Parathyroid adenoma (tissue), 2 donors: Measurements from ENCODE around the gene RNF13.
"Not testable (repeated sequence)": the region's sequence is repeated elsewhere in the genome, so short reads cannot be mapped to it uniquely, and the experiment has no call there.

Experiments
- H2AFZ ChIP-seq: fragments of 300-600 bp; sonication (generic); one replicate; pipeline ENCODE4 v1.7.0; 2017; ENCODE audit warnings: antibody characterized with exemption, mild to moderate bottlenecking
- H3K27ac ChIP-seq: fragments of 300-600 bp; sonication (generic); one replicate; pipeline ENCODE4 v1.7.0; 2017
- H3K27me3 ChIP-seq: fragments of 300-600 bp; sonication (generic); one replicate; pipeline ENCODE4 v1.7.0; 2017; ENCODE audit warnings: low read length; ENCODE audit not compliant: control insufficient read depth, insufficient read depth
- H3K36me3 ChIP-seq: fragments of 300-600 bp; sonication (generic); one replicate; pipeline ENCODE4 v1.7.0; 2017; ENCODE audit warnings: low read length; ENCODE audit not compliant: control insufficient read depth, insufficient read depth
- H3K4me1 ChIP-seq: fragments of 300-600 bp; sonication (generic); one replicate; pipeline ENCODE4 v1.7.0; 2017; ENCODE audit warnings: control low read depth
- H3K4me2 ChIP-seq: fragments of 300-600 bp; sonication (generic); one replicate; pipeline ENCODE4 v1.7.0; 2017; ENCODE audit warnings: low read length
- H3K4me3 ChIP-seq: fragments of 300-600 bp; sonication (generic); one replicate; pipeline ENCODE4 v1.7.0; 2017; ENCODE audit warnings: low read depth, low read length
- H3K79me2 ChIP-seq: fragments of 300-600 bp; sonication (generic); one replicate; pipeline ENCODE4 v1.7.0; 2017; ENCODE audit warnings: control low read depth
- H3K9ac ChIP-seq: fragments of 300-600 bp; sonication (generic); one replicate; pipeline ENCODE4 v1.7.0; 2017; ENCODE audit warnings: mild to moderate bottlenecking
- H3K9me3 ChIP-seq: fragments of 300-600 bp; sonication (generic); one replicate; pipeline ENCODE4 v1.7.0; 2017; ENCODE audit warnings: low read length; ENCODE audit not compliant: control insufficient read depth
- CTCF ChIP-seq: fragments of 300-600 bp; sonication (generic); IDR thresholded peaks from one replicate; pipeline ENCODE4 v1.7.0; 2017; ENCODE audit warnings: antibody characterized with exemption, mild to moderate bottlenecking
- donor health status: primary hyperparathyroidism.

The RNF13 gene

GRCh38 chr3:149883134-149883533 lies 70.1 kb downstream of the RNF13 start:
- no peaks in the 10 kb centered on the region for H3K9me3 ChIP-seq
- H3K9ac ChIP-seq: no peak overlapping the region
- no peak overlapping the region for H3K4me3 ChIP-seq
- H2AFZ ChIP-seq: no peak overlapping the region
- no peaks in the 10 kb centered on the region for H3K36me3 ChIP-seq
- H3K27ac ChIP-seq: no peak overlapping the region
- no peak for TF ChIP-seq CTCF
- H3K79me2 ChIP-seq: peaks cover 5% of the 10 kb centered on the region
- H3K4me2 ChIP-seq: no peak overlapping the region
- no peaks in the 10 kb centered on the region for H3K27me3 ChIP-seq
- H3K4me1 ChIP-seq: peaks cover 3% of the 10 kb centered on the region

- H3K36me3 ChIP-seq, H3K4me1 ChIP-seq, H3K27me3 ChIP-seq, H2AFZ ChIP-seq, H3K27ac ChIP-seq, H3K9me3 ChIP-seq, H3K79me2 ChIP-seq, H3K9ac ChIP-seq, H3K4me3 ChIP-seq, H3K4me2 ChIP-seq: not testable (repeated sequence)
Observed at GRCh38 chr3:149883860-149884259, 70.8 kb downstream of the RNF13 start.

GRCh38 chr3:149884848-149885247 lies 71.8 kb downstream of the RNF13 start:
- H3K36me3 ChIP-seq, H3K9me3 ChIP-seq, H2AFZ ChIP-seq, H3K27me3 ChIP-seq, H3K9ac ChIP-seq, H3K4me2 ChIP-seq, H3K4me3 ChIP-seq, H3K27ac ChIP-seq, H3K4me1 ChIP-seq, H3K79me2 ChIP-seq: not testable (repeated sequence)

- Histone ChIP-seq H3K79me2 (peaks cover 11% of the 10 kb centered on the region), H2AFZ (no peak overlapping the region), H3K4me3 (no peak overlapping the region), H3K27ac (no peak overlapping the region), H3K27me3 (no peaks in the 10 kb centered on the region), H3K36me3 (no peaks in the 10 kb centered on the region), H3K9ac (no peak overlapping the region), H3K4me1 (peaks cover 3% of the 10 kb centered on the region), H3K9me3 (no peaks in the 10 kb centered on the region), H3K4me2 (no peak overlapping the region)
- no peak for TF ChIP-seq CTCF
Observed at GRCh38 chr3:149886957-149887356, 73.9 kb downstream of the RNF13 start.

GRCh38 chr3:149891621-149892020 lies 78.6 kb downstream of the RNF13 start:
- Histone ChIP-seq H3K36me3 (no peaks in the 10 kb centered on the region), H3K4me1 (no peaks in the 10 kb centered on the region)
- no peak for TF ChIP-seq CTCF

GRCh38 chr3:149892371-149892770 lies 79.4 kb downstream of the RNF13 start:
- Histone ChIP-seq H3K27me3 (no peaks in the 10 kb centered on the region), H3K4me1 (no peaks in the 10 kb centered on the region), H3K9ac (no peak overlapping the region), H3K4me3 (no peak overlapping the region), H3K27ac (no peak overlapping the region), H3K4me2 (no peak overlapping the region), H2AFZ (no peak overlapping the region), H3K36me3 (no peaks in the 10 kb centered on the region), H3K79me2 (peaks cover 6% of the 10 kb centered on the region), H3K9me3 (no peaks in the 10 kb centered on the region)
- TF ChIP-seq CTCF: no peak

More at GRCh38 chr3:149891621-149892020, 78.6 kb downstream of the RNF13 start:
- H3K4me2 ChIP-seq: no peak overlapping the region
- H3K9ac ChIP-seq: no peak overlapping the region
- H3K27ac ChIP-seq: no peak overlapping the region
- H3K9me3 ChIP-seq: no peaks in the 10 kb centered on the region
- H3K79me2 ChIP-seq: peaks cover 6% of the 10 kb centered on the region
- H3K4me3 ChIP-seq: no peak overlapping the region
- H3K27me3 ChIP-seq: no peaks in the 10 kb centered on the region
- no peak overlapping the region for H2AFZ ChIP-seq
